Neural progenitor cell (in vitro differentiated cells): ENCODE data around the gene RHO. TPM values are rescaled to one million over a fixed set of nuclear protein-coding genes. Genes with fewer than 3 reads are reported as not detected.

ENCODE experiments used
- DNase-seq: peaks from one replicate; pipeline ENCODE4 v3.0.0-alpha.2; 2016; ENCODE audit warnings: low spot score
- H2AFZ ChIP-seq: fragments of 200-600 bp; sonication (generic); replicated peaks from 2 replicates; pipeline ENCODE4 v1.6.1; 2016; ENCODE audit warnings: antibody characterized with exemption
- H3F3A ChIP-seq: fragments of 200-600 bp; sonication (generic); 2 replicates; pipeline ENCODE4 v1.6.1; 2016; ENCODE audit warnings: antibody characterized with exemption, low read depth
- H3K27ac ChIP-seq: fragments of 200-600 bp; sonication (generic); 2 replicates; pipeline ENCODE4 v1.5.1; 2016; ENCODE audit warnings: mild to moderate bottlenecking
- H3K27me3 ChIP-seq: fragments of 200-600 bp; sonication (generic); 2 replicates; pipeline ENCODE4 v1.6.1; 2016; ENCODE audit warnings: mild to moderate bottlenecking, moderate library complexity
- H3K36me3 ChIP-seq: fragments of 200-600 bp; sonication (generic); 2 replicates; pipeline ENCODE4 v1.5.1; 2016
- H3K4me1 ChIP-seq: fragments of 200-600 bp; sonication (generic); 2 replicates; pipeline ENCODE4 v1.6.1; 2016; ENCODE audit warnings: mixed run types
- H3K4me2 ChIP-seq: fragments of 200-600 bp; sonication (generic); 2 replicates; pipeline ENCODE4 v1.6.1; 2016
- H3K4me3 ChIP-seq: fragments of 200-600 bp; sonication (generic); 2 replicates; pipeline ENCODE4 v1.5.1; 2016
- H3K79me2 ChIP-seq: fragments of 200-600 bp; sonication (generic); 2 replicates; pipeline ENCODE4 v1.6.1; 2016; ENCODE audit warnings: low read depth
- H3K9ac ChIP-seq: fragments of 200-600 bp; sonication (generic); 2 replicates; pipeline ENCODE4 v1.6.1; 2016
- H3K9me3 ChIP-seq: fragments of 200-600 bp; sonication (generic); 2 replicates; pipeline ENCODE4 v1.5.1; 2016; ENCODE audit warnings: low read depth
- H4K20me1 ChIP-seq: fragments of 200-600 bp; sonication (generic); 2 replicates; pipeline ENCODE4 v1.6.1; 2016; ENCODE audit warnings: low read depth
- H3K27ac Mint-ChIP-seq: 3 replicates; pipeline ENCODE4 v1.8.0; 2021; ENCODE audit warnings: mixed read lengths
- H3K27me3 Mint-ChIP-seq: 2 replicates; pipeline ENCODE4 v1.8.0; 2022; ENCODE audit warnings: low read depth, mild to moderate bottlenecking, inconsistent platforms, moderate library complexity, mixed read lengths; ENCODE audit not compliant: insufficient read depth
- H3K36me3 Mint-ChIP-seq: 3 replicates; pipeline ENCODE4 v1.8.0; 2021; ENCODE audit warnings: mixed read lengths
- H3K4me1 Mint-ChIP-seq: 3 replicates; pipeline ENCODE4 v1.8.0; 2021; ENCODE audit warnings: mixed read lengths
- H3K4me3 Mint-ChIP-seq: 3 replicates; pipeline ENCODE4 v1.8.0; 2021; ENCODE audit warnings: mild to moderate bottlenecking, moderate library complexity, mixed read lengths
- H3K9me3 Mint-ChIP-seq: 3 replicates; pipeline ENCODE4 v1.8.0; 2020; ENCODE audit warnings: mixed read lengths
- EZH2 ChIP-seq: fragments of 200-600 bp; sonication (generic); IDR thresholded peaks from 2 replicates; pipeline ENCODE4 v1.6.1; 2017; ENCODE audit warnings: antibody characterized with exemption, mild to moderate bottlenecking, moderate library complexity
- EZH2phosphoT487 ChIP-seq: fragments of 200-600 bp; sonication (generic); IDR thresholded peaks from 2 replicates; pipeline ENCODE4 v1.6.1; 2017; ENCODE audit warnings: antibody characterized with exemption
- total RNA-seq: library from RNA; depleted of rRNA; stranded (reverse); fragments of >200 nt; gene quantifications from 2 replicates; pipeline ENCODE4 v1.2.3, GENCODE V29; 2015; ENCODE audit warnings: low replicate concordance
- TF ChIP-seq, protein P1 (sequence below): fragments of 200-600 bp; sonication (generic); IDR thresholded peaks from 2 replicates; pipeline ENCODE4 v1.5.1; 2017; ENCODE audit warnings: antibody characterized with exemption, mild to moderate bottlenecking

Gene RHO
- total RNA-seq, 1 donor from 2014 or later: not detected

GRCh38 chr3:129583289-129583688 lies 54.9 kb downstream of the RHO start:
- no peak overlapping the region for H3K4me3 ChIP-seq
- Mint-ChIP-seq H3K27ac (peak overlapping the region; percentile 79), H3K4me3 (no peak overlapping the region), H3K27me3 (peaks cover 7% of the 10 kb centered on the region), H3K36me3 (no peaks in the 10 kb centered on the region), H3K4me1 (peaks cover 10% of the 10 kb centered on the region), H3K9me3 (no peaks in the 10 kb centered on the region)
- H2AFZ ChIP-seq: no peak overlapping the region
- TF ChIP-seq EZH2: no peak
- TF ChIP-seq EZH2phosphoT487: no peak
- TF ChIP-seq, protein P1, sequence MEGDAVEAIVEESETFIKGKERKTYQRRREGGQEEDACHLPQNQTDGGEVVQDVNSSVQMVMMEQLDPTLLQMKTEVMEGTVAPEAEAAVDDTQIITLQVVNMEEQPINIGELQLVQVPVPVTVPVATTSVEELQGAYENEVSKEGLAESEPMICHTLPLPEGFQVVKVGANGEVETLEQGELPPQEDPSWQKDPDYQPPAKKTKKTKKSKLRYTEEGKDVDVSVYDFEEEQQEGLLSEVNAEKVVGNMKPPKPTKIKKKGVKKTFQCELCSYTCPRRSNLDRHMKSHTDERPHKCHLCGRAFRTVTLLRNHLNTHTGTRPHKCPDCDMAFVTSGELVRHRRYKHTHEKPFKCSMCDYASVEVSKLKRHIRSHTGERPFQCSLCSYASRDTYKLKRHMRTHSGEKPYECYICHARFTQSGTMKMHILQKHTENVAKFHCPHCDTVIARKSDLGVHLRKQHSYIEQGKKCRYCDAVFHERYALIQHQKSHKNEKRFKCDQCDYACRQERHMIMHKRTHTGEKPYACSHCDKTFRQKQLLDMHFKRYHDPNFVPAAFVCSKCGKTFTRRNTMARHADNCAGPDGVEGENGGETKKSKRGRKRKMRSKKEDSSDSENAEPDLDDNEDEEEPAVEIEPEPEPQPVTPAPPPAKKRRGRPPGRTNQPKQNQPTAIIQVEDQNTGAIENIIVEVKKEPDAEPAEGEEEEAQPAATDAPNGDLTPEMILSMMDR: no peak
- H3K27ac ChIP-seq: no peak overlapping the region
- H3K27me3 ChIP-seq: no peaks in the 10 kb centered on the region
- H3K36me3 ChIP-seq: no peaks in the 10 kb centered on the region
- no peaks in the 10 kb centered on the region for H3K79me2 ChIP-seq
- no peaks in the 10 kb centered on the region for H4K20me1 ChIP-seq
- H3K9ac ChIP-seq: no peak overlapping the region
- DNase-seq: no peak
- peaks cover 9% of the 10 kb centered on the region for H3K4me1 ChIP-seq
- no peaks in the 10 kb centered on the region for H3F3A ChIP-seq
- H3K9me3 ChIP-seq: no peaks in the 10 kb centered on the region
- H3K4me2 ChIP-seq: no peak overlapping the region

DNA sequence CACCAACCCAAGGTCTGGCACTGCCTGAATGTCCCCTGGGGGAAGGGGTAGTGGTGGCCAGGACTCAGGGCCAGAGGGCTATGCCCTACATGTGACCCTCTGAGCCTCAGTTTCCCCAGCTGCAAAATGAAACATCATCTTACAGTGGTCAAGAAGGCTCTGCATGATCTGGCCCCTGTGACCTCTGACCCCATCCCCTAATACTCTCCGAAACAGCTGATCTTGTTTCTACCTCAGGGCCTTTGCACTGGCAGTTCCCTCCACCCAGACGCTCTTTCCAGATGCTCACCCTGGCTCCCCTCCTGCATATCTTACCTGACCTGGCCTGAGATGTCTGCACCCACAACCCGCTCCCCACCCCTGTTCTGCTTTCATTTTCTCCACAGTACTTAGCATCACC lies 56.2 kb downstream of the RHO start:
- TF ChIP-seq, protein P1: no peak
- no peaks in the 10 kb centered on the region for H4K20me1 ChIP-seq
- H3K4me3 ChIP-seq: no peak overlapping the region
- H3K4me3 Mint-ChIP-seq: no peak overlapping the region
- H3K4me1 Mint-ChIP-seq: peaks cover 13% of the 10 kb centered on the region
- H2AFZ ChIP-seq: no peak overlapping the region
- no peaks in the 10 kb centered on the region for H3K9me3 ChIP-seq
- peaks cover 4% of the 10 kb centered on the region for H3K27me3 Mint-ChIP-seq
- H3K36me3 ChIP-seq: no peaks in the 10 kb centered on the region
- H3K9ac ChIP-seq: no peak overlapping the region
- H3K4me2 ChIP-seq: no peak overlapping the region
- no peaks in the 10 kb centered on the region for H3K9me3 Mint-ChIP-seq
- H3F3A ChIP-seq: no peaks in the 10 kb centered on the region
- H3K27ac ChIP-seq: no peak overlapping the region
- peaks cover 9% of the 10 kb centered on the region for H3K4me1 ChIP-seq
- H3K79me2 ChIP-seq: no peaks in the 10 kb centered on the region
- H3K27ac Mint-ChIP-seq: no peak overlapping the region
- H3K36me3 Mint-ChIP-seq: no peaks in the 10 kb centered on the region
- H3K27me3 ChIP-seq: no peaks in the 10 kb centered on the region
- no peak for DNase-seq

Other genes with a start within 250 kb of the RHO start
- 25.1 and 28.6 TPM in 2 replicates for gene HMCES, start 249.8 kb upstream of the RHO start, total RNA-seq
- 0.13 and 0.22 TPM in 2 replicates for gene EFCAB12, start 100.0 kb upstream of the RHO start, total RNA-seq
- 35.0 and 46.3 TPM in 2 replicates for gene MBD4, start 88.7 kb upstream of the RHO start, total RNA-seq
- gene IFT122, start 88.4 kb upstream of the RHO start, total RNA-seq: 31.8 and 48.0 TPM in 2 replicates
- not detected in 2 replicates for gene H1-8, start 14.5 kb downstream of the RHO start, total RNA-seq
- 9.0 and 12.9 TPM in 2 replicates for gene PLXND1, start 78.0 kb downstream of the RHO start, total RNA-seq